H1 (cell line): ENCODE data around the gene SMAD6. TPM values are rescaled to one million over a fixed set of nuclear protein-coding genes. Genes with fewer than 3 reads are reported as not detected.

ENCODE experiments used
- CTCF ChIA-PET: fragments of 300-600 bp; sonication (Branson Sonifier 250); formaldehyde crosslinking; loops from one replicate; lab custom pipeline; 2021; ENCODE audit not compliant: partially characterized antibody; lab: Charles Lee
- POLR2A ChIA-PET: fragments of 300-600 bp; sonication (Branson Sonifier 250); formaldehyde crosslinking; loops from one replicate; lab custom pipeline; 2021; ENCODE audit warnings: inconsistent platforms; ENCODE audit not compliant: partially characterized antibody; lab: Charles Lee
- DNase-seq, 2 experiments: peaks; one replicate each; pipeline versions ENCODE4 v3.0.0 to v3.0.0-alpha.2; 2010 to 2022; ENCODE audit warnings: low spot score in 2 of 2, low read depth in 1 of 2, mixed read lengths in 1 of 2
- FAIRE-seq: peaks from 2 replicates; lab custom pipeline; 2011; peaks lifted over from hg19 to GRCh38; lab: Jason Lieb, UNC
- H2AFZ ChIP-seq: 2 replicates; pipeline ENCODE4 v1.8.1; 2012; ENCODE audit warnings: low read length, inconsistent platforms
- H2AK5ac ChIP-seq: 2 replicates; pipeline ENCODE4 v1.6.1; 2013; ENCODE audit warnings: low read depth, low read length
- H2BK120ac ChIP-seq: replicated peaks from 2 replicates; pipeline ENCODE3; 2013; ENCODE audit warnings: low read depth, low read length, inconsistent platforms
- H2BK12ac ChIP-seq: 2 replicates; pipeline ENCODE4 v1.6.1; 2013; ENCODE audit warnings: low read depth, low read length
- H2BK15ac ChIP-seq: 2 replicates; pipeline ENCODE4 v1.6.1; 2013; ENCODE audit warnings: low read length
- H2BK20ac ChIP-seq: 2 replicates; pipeline ENCODE4 v1.6.1; 2013; ENCODE audit warnings: low read length
- H2BK5ac ChIP-seq: 2 replicates; pipeline ENCODE4 v1.6.1; 2013; ENCODE audit warnings: low read depth, low read length
- H3K14ac ChIP-seq: 2 replicates; pipeline ENCODE4 v1.6.1; 2013; ENCODE audit warnings: inconsistent platforms; ENCODE audit not compliant: insufficient read length
- H3K18ac ChIP-seq: 2 replicates; pipeline ENCODE4 v1.6.1; 2013; ENCODE audit warnings: low read length; ENCODE audit errors: extremely low read depth
- H3K23ac ChIP-seq: 2 replicates; pipeline ENCODE4 v1.6.1; 2013; ENCODE audit warnings: inconsistent platforms; ENCODE audit not compliant: insufficient read length
- H3K23me2 ChIP-seq: 2 replicates; pipeline ENCODE4 v1.6.1; 2013; ENCODE audit warnings: low read depth, low read length
- H3K27ac ChIP-seq: 2 replicates; pipeline ENCODE4 v1.6.1; 2011; ENCODE audit warnings: low read depth, low read length, inconsistent platforms
- H3K27me3 ChIP-seq, 4 experiments: replicated peaks in 1 of 4; 1 replicate in 1 of 4; 2 replicates in 3 of 4; pipeline versions ENCODE4 v1.6.1 to v1.8.1; 2011 to 2013; ENCODE audit warnings: low read length in 3 of 4, mild to moderate bottlenecking in 3 of 4, inconsistent platforms in 2 of 4, mixed read lengths in 2 of 4, moderate library complexity in 1 of 4; ENCODE audit not compliant: control insufficient read depth in 3 of 4, insufficient read depth in 3 of 4; ENCODE audit errors: extremely low read depth in 1 of 4
- H3K36me3 ChIP-seq, 4 experiments: 2 replicates each; pipeline versions ENCODE4 v1.6.1 to v1.8.1; 2011 to 2013; ENCODE audit warnings: mild to moderate bottlenecking in 4 of 4, low read length in 3 of 4, moderate library complexity in 2 of 4, control low read depth in 1 of 4, inconsistent platforms in 1 of 4; ENCODE audit not compliant: insufficient read depth in 4 of 4, control insufficient read depth in 2 of 4
- H3K4ac ChIP-seq: replicated peaks from 2 replicates; pipeline ENCODE3; 2013; ENCODE audit warnings: low read length, low read depth, mixed read lengths, inconsistent platforms; ENCODE audit not compliant: insufficient read length
- H3K4me1 ChIP-seq, 4 experiments: replicated peaks in 1 of 4; 1 replicate in 1 of 4; 2 replicates in 3 of 4; pipeline versions ENCODE4 v1.6.1 to v1.8.1; 2011 to 2013; ENCODE audit warnings: low read length in 3 of 4, inconsistent platforms in 2 of 4, mixed read lengths in 1 of 4; ENCODE audit not compliant: insufficient read depth in 4 of 4, control insufficient read depth in 3 of 4
- H3K4me2 ChIP-seq, 2 experiments: 2 replicates each; pipeline versions ENCODE4 v1.6.1 to v1.8.1; 2011 to 2013; ENCODE audit warnings: low read depth in 2 of 2, low read length in 2 of 2, control low read depth in 1 of 2, inconsistent platforms in 1 of 2, mild to moderate bottlenecking in 1 of 2; ENCODE audit not compliant: insufficient read depth in 1 of 2
- H3K4me3 ChIP-seq, 4 experiments: fragments of 200-600, 300-600 bp in 1 of 4; sonication (generic), shearing (Covaris generic), sonication (Bioruptor Twin) in 1 of 4; 2 replicates each; pipeline versions ENCODE4 v1.5.1 to v1.8.1; 2011 to 2016; ENCODE audit warnings: low read length in 4 of 4, low read depth in 3 of 4, control low read depth in 2 of 4, inconsistent platforms in 2 of 4, mild to moderate bottlenecking in 2 of 4, mixed read lengths in 1 of 4, moderate library complexity in 1 of 4; ENCODE audit not compliant: insufficient read depth in 2 of 4; ENCODE audit errors: extremely low read depth in 1 of 4
- H3K56ac ChIP-seq: replicated peaks from 2 replicates; pipeline ENCODE3; 2013; ENCODE audit warnings: low read depth, mild to moderate bottlenecking, mixed read lengths, low read length, inconsistent platforms; ENCODE audit not compliant: insufficient read length
- H3K79me1 ChIP-seq: 2 replicates; pipeline ENCODE4 v1.6.1; 2013; ENCODE audit warnings: low read depth, low read length, control low read depth
- H3K79me2 ChIP-seq, 2 experiments: 2 replicates each; pipeline versions ENCODE4 v1.6.1 to v1.8.1; 2012 to 2013; ENCODE audit warnings: low read length in 2 of 2, mild to moderate bottlenecking in 2 of 2, inconsistent platforms in 1 of 2; ENCODE audit not compliant: insufficient read depth in 2 of 2, control insufficient read depth in 1 of 2
- H3K9ac ChIP-seq, 4 experiments: replicated peaks in 1 of 4; 1 replicate in 1 of 4; 2 replicates in 3 of 4; pipeline versions ENCODE4 v1.6.1 to v1.8.1; 2011 to 2013; ENCODE audit warnings: low read depth in 3 of 4, low read length in 3 of 4, control low read depth in 2 of 4, mild to moderate bottlenecking in 2 of 4, moderate library complexity in 2 of 4, inconsistent platforms in 1 of 4; ENCODE audit errors: extremely low read depth in 1 of 4
- H3K9me3 ChIP-seq, 2 experiments: 2 replicates each; pipeline versions ENCODE4 v1.6.1 to v1.8.1; 2012 to 2013; ENCODE audit warnings: mild to moderate bottlenecking in 2 of 2, moderate library complexity in 2 of 2, control low read depth in 1 of 2, inconsistent platforms in 1 of 2, low read depth in 1 of 2, low read length in 1 of 2, mixed read lengths in 1 of 2; ENCODE audit not compliant: insufficient read depth in 2 of 2
- H4K20me1 ChIP-seq, 2 experiments: replicated peaks in 1 of 2; 2 replicates each; pipeline versions ENCODE3 to v1.8.1; 2011 to 2013; ENCODE audit warnings: inconsistent platforms in 2 of 2, low read length in 2 of 2, mild to moderate bottlenecking in 1 of 2; ENCODE audit not compliant: insufficient read depth in 2 of 2, control insufficient read depth in 1 of 2
- H4K5ac ChIP-seq: 2 replicates; pipeline ENCODE4 v1.6.1; 2013; ENCODE audit warnings: low read length, low read depth, mixed read lengths, inconsistent platforms; ENCODE audit not compliant: insufficient read length
- H4K8ac ChIP-seq: 2 replicates; pipeline ENCODE4 v1.8.0; 2013; ENCODE audit warnings: mild to moderate bottlenecking, moderate library complexity, low read length, inconsistent platforms; ENCODE audit not compliant: insufficient read depth; ENCODE audit errors: extremely low read depth
- H4K91ac ChIP-seq: replicated peaks from 2 replicates; pipeline ENCODE3; 2013; ENCODE audit warnings: low read length, mixed read lengths, inconsistent platforms; ENCODE audit not compliant: insufficient read length
- ATF3 ChIP-seq: IDR thresholded peaks from 2 replicates; pipeline ENCODE4 v1.6.1; 2011; ENCODE audit warnings: low read depth, mild to moderate bottlenecking, low read length; ENCODE audit not compliant: insufficient read depth
- BRCA1 ChIP-seq: IDR thresholded peaks from 2 replicates; pipeline ENCODE4 v1.6.1; 2012; ENCODE audit warnings: low read depth, low read length, improper control_type of control experiment
- JUND ChIP-seq: IDR thresholded peaks from 2 replicates; pipeline ENCODE4 v1.6.1; 2011; ENCODE audit warnings: mild to moderate bottlenecking, improper control_type of control experiment, low read length
- NRF1 ChIP-seq: IDR thresholded peaks from 2 replicates; pipeline ENCODE4 v1.6.1; 2011; ENCODE audit warnings: mild to moderate bottlenecking, low read depth, low read length, improper control_type of control experiment
- RAD21 ChIP-seq, 2 experiments: IDR thresholded peaks in 1 of 2; conservative IDR thresholded peaks in 1 of 2; 2 replicates each; pipeline ENCODE4 v1.6.1; 2011; ENCODE audit warnings: low read depth in 2 of 2, low read length in 2 of 2, improper control_type of control experiment in 1 of 2, inconsistent platforms in 1 of 2, mild to moderate bottlenecking in 1 of 2, moderate library complexity in 1 of 2
- RBBP5 ChIP-seq: IDR thresholded peaks from 2 replicates; pipeline ENCODE4 v1.7.1; 2012; ENCODE audit warnings: low read depth, mild to moderate bottlenecking, inconsistent platforms, low read length, moderate library complexity, borderline replicate concordance
- SAP30 ChIP-seq: fragments of 300-600 bp; sonication (generic); IDR thresholded peaks from 2 replicates; pipeline ENCODE4 v1.7.1; 2012; ENCODE audit warnings: low read length, moderate library complexity, mild to moderate bottlenecking, inconsistent platforms; ENCODE audit not compliant: insufficient read depth, insufficient replicate concordance
- SIX5 ChIP-seq: IDR thresholded peaks from 2 replicates; pipeline ENCODE4 v1.6.1; 2011; ENCODE audit warnings: mild to moderate bottlenecking, low read depth, low read length
- SP4 ChIP-seq: IDR thresholded peaks from 2 replicates; pipeline ENCODE4 v1.6.1; 2012; ENCODE audit warnings: low read length, inconsistent platforms
- SUZ12 ChIP-seq: fragments of 200-600 bp; sonication (generic); IDR thresholded peaks from 2 replicates; pipeline ENCODE4 v1.6.1; 2012; ENCODE audit warnings: mild to moderate bottlenecking, inconsistent platforms, low read length, moderate library complexity, mixed read lengths
- TEAD4 ChIP-seq: IDR thresholded peaks from 2 replicates; pipeline ENCODE4 v1.6.1; 2012; ENCODE audit warnings: low read depth, low read length, inconsistent platforms, mixed read lengths
- YY1 ChIP-seq: IDR thresholded peaks from 2 replicates; pipeline ENCODE4 v1.6.1; 2011; ENCODE audit warnings: low read depth, mild to moderate bottlenecking, low read length
- WGBS, 2 experiments: shearing (Covaris generic) in 1 of 2; methylation state at CpG; one replicate each; pipeline versions ENCODE4 v1.1.6 to v1.1.7; 2013 to 2015; ENCODE audit warnings: low lambda C conversion rate in 2 of 2, mixed read lengths in 2 of 2, inconsistent platforms in 1 of 2, low coverage in 1 of 2, missing lambda C conversion rate in 1 of 2; ENCODE audit not compliant: insufficient replicate concordance in 2 of 2, insufficient coverage in 1 of 2, insufficient read length in 1 of 2; ENCODE audit errors: extremely low coverage in 1 of 2, missing lambda C conversion rate in 1 of 2; 5-methylcytosine and 5-hydroxymethylcytosine counted together
- polyA plus RNA-seq, 7 experiments: library from polyadenylated mRNA; depleted of rRNA in 3 of 7; stranded (reverse) in 5 of 7; unstranded in 2 of 7; fragments of >200 nt in 5 of 7; fragments of 200-250 nt in 2 of 7; gene quantifications; 1 replicate in 5 of 7; 2 replicates in 1 of 7; 4 replicates in 1 of 7; pipeline versions ENCODE4 v1.2.1 to v1.2.3, GENCODE V29; 2011 to 2013; ENCODE audit warnings: missing spikeins in 2 of 7, mixed read lengths in 2 of 7
- total RNA-seq: library from RNA; stranded (reverse); fragmentation: NEBNext Ultra II Directional; extraction: Animal tissue kit (Norgen Biotek cat#: 25700); gene quantifications from 2 replicates; pipeline ENCODE4 v1.2.1, GENCODE V29; 2021

The SMAD6 gene
- total and polyA plus RNA-seq, 2 of the 8 experiments (the other 6 are each of a cell fraction or from before 2014, with no cell fraction given), result 1.8 to 7.0 TPM

GRCh38 chr15:66682865-66683264, 19.2 kb upstream of the SMAD6 start:
- ChIA-PET POLR2A (interaction anchor here (0.8 kb wide), 1 partner anchor 29 kb away, joined by 4 read pairs; no protein-coding TSS in a partner anchor), CTCF (interaction anchor here (1.0 to 6.8 kb wide), 4 partner anchors 15 to 169 kb away, joined by 3 to 88 read pairs (median 4); no protein-coding TSS in a partner anchor)
- H3K4me1 ChIP-seq, result peaks cover 6 to 10% (median 9%) of the 10 kb centered on the region in 4 experiments
- TF ChIP-seq SAP30 (no peak), SIX5 (no peak), TEAD4 (no peak), SP4 (no peak), ATF3 (no peak), SUZ12 (no peak), NRF1 (no peak), BRCA1 (no peak), RBBP5 (no peak), JUND (no peak), YY1 (no peak), RAD21 (IDR thresholded peaks at IDR 0.05 in 1 of 2, conservative IDR thresholded peaks at IDR 0.05 in 1 of 2; ENCODE audit: low read depth in 2 of 2, low read length in 2 of 2) (no peak)

More at GRCh38 chr15:66682865-66683264, 19.2 kb upstream of the SMAD6 start:
- H2AK5ac ChIP-seq, result 0 out of 2 replicates have a peak overlapping the region, but pooled peaks have one; percentile 30
- 93% methylated on average over 1 of the region's 1 CpG; no CpG with 5 or more reads in 1 of the 2 experiments for WGBS, 2 experiments
- H3K4ac ChIP-seq, result no peak overlapping the region
- no peak overlapping the region for H4K91ac ChIP-seq
- H3K9me3 ChIP-seq, result peaks cover 3 to 7% of the 10 kb centered on the region in 2 experiments; a peak in 1 of 4 replicates
- H2BK5ac ChIP-seq, result no peak overlapping the region
- H3K79me2 ChIP-seq, result no peaks in the 10 kb centered on the region
- H3K4me2 ChIP-seq, result no peak overlapping the region
- H3K9ac ChIP-seq, result no peak overlapping the region
- no peaks in the 10 kb centered on the region for H3K23me2 ChIP-seq
- H3K18ac ChIP-seq, result no peak overlapping the region
- no peak overlapping the region for H3K27ac ChIP-seq
- no peak overlapping the region for H2BK15ac ChIP-seq
- H2AFZ ChIP-seq, result no peak overlapping the region
- no peak overlapping the region for H2BK120ac ChIP-seq
- H2BK12ac ChIP-seq, result no peak overlapping the region
- no peaks in the 10 kb centered on the region for H4K20me1 ChIP-seq
- FAIRE-seq, result no peak
- no peak overlapping the region for H4K8ac ChIP-seq
- no peak for DNase-seq
- no peaks in the 10 kb centered on the region for H3K79me1 ChIP-seq
- no peaks in the 10 kb centered on the region for H3K36me3 ChIP-seq
- no peak overlapping the region for H2BK20ac ChIP-seq
- H3K56ac ChIP-seq, result no peak overlapping the region
- no peak overlapping the region for H3K14ac ChIP-seq
- no peaks in the 10 kb centered on the region; a peak in 1 of 7 replicates for H3K27me3 ChIP-seq
- H4K5ac ChIP-seq, result no peak overlapping the region
- no peak overlapping the region for H3K23ac ChIP-seq
- H3K4me3 ChIP-seq, result no peak overlapping the region
